Ascending aorta (tissue), 2 donors: ENCODE data around the gene FOXJ3. TPM values are rescaled to one million over a fixed set of nuclear protein-coding genes. Genes with fewer than 3 reads are reported as not detected.

Experiments
- DNase-seq, 2 donors: peaks; one replicate each; pipeline ENCODE4 v3.0.0-alpha.2; 2019; ENCODE audit warnings: low spot score in 2 of 2
- H3K27ac ChIP-seq, 2 donors: fragments of 200-600 bp; sonication (generic); one replicate each; pipeline ENCODE4 v1.5.1; 2016 to 2017; ENCODE audit warnings: mild to moderate bottlenecking in 1 of 2
- H3K27me3 ChIP-seq: fragments of 200-600 bp; sonication (generic); one replicate; pipeline ENCODE4 v1.5.1; 2017
- H3K36me3 ChIP-seq, 2 donors: fragments of 200-600 bp; sonication (generic); one replicate each; pipeline ENCODE4 v1.5.1; 2016
- H3K4me1 ChIP-seq, 2 donors: fragments of 200-600 bp; sonication (generic); one replicate each; pipeline ENCODE4 v1.5.1; 2016 to 2017; ENCODE audit warnings: mild to moderate bottlenecking in 1 of 2
- H3K4me3 ChIP-seq, 2 donors: fragments of 200-600 bp; sonication (generic); one replicate each; pipeline ENCODE4 v1.5.1; 2016 to 2017; ENCODE audit warnings: mild to moderate bottlenecking in 1 of 2
- H3K9me3 ChIP-seq, 2 donors: fragments of 200-600 bp; sonication (generic); one replicate each; pipeline ENCODE4 v1.5.1; 2016
- CTCF ChIP-seq, 3 experiments: fragments of 200-600 bp in 2 of 3; fragments of 450-650 bp in 1 of 3; sonication (generic) in 2 of 3; IDR thresholded peaks; one replicate each; pipeline ENCODE4 v1.5.1; 2016 to 2019; ENCODE audit warnings: antibody characterized with exemption in 3 of 3, mild to moderate bottlenecking in 1 of 3, moderate library complexity in 1 of 3
- intact Hi-C: fragments of 100-400 bp; cut with DNase I; formaldehyde crosslinking; loops from one replicate; pipeline ENCODE4 v1.15.1; 2023
- total RNA-seq: library from RNA; depleted of rRNA; stranded (reverse); fragments of >200 nt; gene quantifications from one replicate; pipeline ENCODE4 v1.1.0, GENCODE V29; 2016

Gene FOXJ3
- total RNA-seq, 1 donor from 2014 or later = 62.8 TPM

- Histone ChIP-seq H3K27ac (no peak overlapping the region), H3K4me3 (no peak overlapping the region), H3K9me3 (no peaks in the 10 kb centered on the region), H3K27me3 (no peaks in the 10 kb centered on the region), H3K4me1 (peaks cover 0 to 27% of the 10 kb centered on the region in 2 donors), H3K36me3 (no peaks in the 10 kb centered on the region)
- no peak for TF ChIP-seq CTCF (IDR thresholded peaks at IDR 0.05)
- no peak for DNase-seq
- intact Hi-C loops = no loop called here
Observed at GRCh38 chr1:42181687-42182086, 153.3 kb downstream of the FOXJ3 start.

- no peak for DNase-seq
- H3K36me3 ChIP-seq = no peaks in the 10 kb centered on the region
- TF ChIP-seq CTCF (IDR thresholded peaks at IDR 0.05) = no peak
- H3K9me3 ChIP-seq = no peaks in the 10 kb centered on the region
- no peaks in the 10 kb centered on the region for H3K27me3 ChIP-seq
- no peak overlapping the region for H3K4me3 ChIP-seq
- peaks cover 0 to 27% of the 10 kb centered on the region in 2 donors for H3K4me1 ChIP-seq
- intact Hi-C loops = loop anchor here (10.0 kb wide), 1 partner anchor 155 kb away; the partner anchor contains the start of gene FOXJ3
- H3K27ac ChIP-seq = peak overlapping the region in 1 of 2 donors; percentile 10
Observed at GRCh38 chr1:42179900-42180329, 155.1 kb downstream of the FOXJ3 start.

- H3K27me3 ChIP-seq = no peaks in the 10 kb centered on the region
- intact Hi-C loops = loop anchor here (10.0 kb wide), 1 partner anchor 156 kb away; the partner anchor contains the start of gene FOXJ3
- no peak overlapping the region for H3K27ac ChIP-seq
- no peak overlapping the region for H3K4me3 ChIP-seq
- no peak for TF ChIP-seq CTCF (IDR thresholded peaks at IDR 0.05)
- no peak for DNase-seq
- H3K36me3 ChIP-seq = no peaks in the 10 kb centered on the region
- H3K4me1 ChIP-seq = peaks cover 0 to 27% of the 10 kb centered on the region in 2 donors
- no peaks in the 10 kb centered on the region for H3K9me3 ChIP-seq
Observed at GRCh38 chr1:42179275-42179674, 155.8 kb downstream of the FOXJ3 start.

- Histone ChIP-seq H3K27ac (peak overlapping the region in 1 of 2 donors; percentile 16), H3K9me3 (no peaks in the 10 kb centered on the region), H3K4me1 (peaks cover 0 to 29% of the 10 kb centered on the region in 2 donors), H3K27me3 (no peaks in the 10 kb centered on the region), H3K36me3 (no peaks in the 10 kb centered on the region), H3K4me3 (no peak overlapping the region)
- intact Hi-C loops = loop anchor here (10.0 kb wide), 1 partner anchor 157 kb away; the partner anchor contains the start of gene FOXJ3
- DNase-seq = no peak
- TF ChIP-seq CTCF (IDR thresholded peaks at IDR 0.05) = no peak
Observed at GRCh38 chr1:42178249-42178648, 156.8 kb downstream of the FOXJ3 start.

- Histone ChIP-seq H3K4me3 (no peak overlapping the region), H3K9me3 (no peaks in the 10 kb centered on the region), H3K36me3 (no peaks in the 10 kb centered on the region), H3K4me1 (peaks cover 0 to 35% of the 10 kb centered on the region in 2 donors), H3K27me3 (no peaks in the 10 kb centered on the region), H3K27ac (no peak overlapping the region)
- no peak for TF ChIP-seq CTCF (IDR thresholded peaks at IDR 0.05)
- intact Hi-C loops = loop anchor here (10.0 kb wide), 1 partner anchor 157 kb away; the partner anchor contains the start of gene FOXJ3
- no peak for DNase-seq
Observed at GRCh38 chr1:42177541-42177981, 157.5 kb downstream of the FOXJ3 start.
